MM.1S (cell line): ENCODE results near the gene WBP1L.

Source experiments
- DNase-seq: peaks from one replicate; pipeline ENCODE4 v3.0.0-alpha.2; 2015
- H2AFZ ChIP-seq: fragments of 300-600 bp; sonication (generic); 2 replicates; pipeline ENCODE4 v1.6.0; 2016; ENCODE audit warnings: antibody characterized with exemption, low read length
- H3F3A ChIP-seq: fragments of 300-600 bp; sonication (generic); 2 replicates; pipeline ENCODE4 v1.6.1; 2016; ENCODE audit warnings: mild to moderate bottlenecking, antibody characterized with exemption, low read length, moderate library complexity, mixed read lengths; ENCODE audit not compliant: insufficient read depth
- H3K27ac ChIP-seq: fragments of 300-600 bp; sonication (generic); 2 replicates; pipeline ENCODE4 v1.5.1; 2016; ENCODE audit warnings: mild to moderate bottlenecking, low read length
- H3K27me3 ChIP-seq: fragments of 300-600 bp; sonication (generic); replicated peaks from 2 replicates; pipeline ENCODE4 v1.6.0; 2016; ENCODE audit warnings: low read length; ENCODE audit not compliant: insufficient read depth
- H3K36me3 ChIP-seq: fragments of 300-600 bp; sonication (generic); replicated peaks from 2 replicates; pipeline ENCODE4 v1.6.1; 2016; ENCODE audit warnings: mild to moderate bottlenecking, low read length, mixed read lengths; ENCODE audit not compliant: insufficient read depth
- H3K4me1 ChIP-seq: fragments of 300-600 bp; sonication (generic); 2 replicates; pipeline ENCODE4 v1.6.1; 2016; ENCODE audit warnings: low read length, mixed read lengths
- H3K4me2 ChIP-seq: fragments of 300-600 bp; sonication (generic); 2 replicates; pipeline ENCODE4 v1.6.0; 2016; ENCODE audit warnings: low read depth, low read length
- H3K4me3 ChIP-seq: fragments of 300-600 bp; sonication (generic); 2 replicates; pipeline ENCODE4 v1.5.1; 2016; ENCODE audit warnings: low read length, mixed read lengths
- H3K79me2 ChIP-seq: fragments of 300-600 bp; sonication (generic); 2 replicates; pipeline ENCODE4 v1.6.1; 2016; ENCODE audit warnings: mixed run types, low read length, mixed read lengths
- H3K9ac ChIP-seq: fragments of 300-600 bp; sonication (generic); 2 replicates; pipeline ENCODE4 v1.6.1; 2016; ENCODE audit warnings: low read length, mixed read lengths
- H3K9me2 ChIP-seq: fragments of 300-600 bp; sonication (generic); replicated peaks from 2 replicates; pipeline ENCODE4 v1.6.1; 2016; ENCODE audit warnings: mild to moderate bottlenecking, low read length, mixed read lengths; ENCODE audit not compliant: insufficient read depth
- H3K9me3 ChIP-seq: fragments of 300-600 bp; sonication (generic); replicated peaks from 2 replicates; pipeline ENCODE4 v1.6.1; 2016; ENCODE audit warnings: mild to moderate bottlenecking, low read length, mixed read lengths; ENCODE audit not compliant: insufficient read depth
- H4K20me1 ChIP-seq: fragments of 300-600 bp; sonication (generic); 2 replicates; pipeline ENCODE4 v1.6.1; 2016; ENCODE audit warnings: mild to moderate bottlenecking, low read length, moderate library complexity, mixed read lengths; ENCODE audit not compliant: insufficient read depth
- CTCF ChIP-seq: fragments of 300-600 bp; sonication (generic); IDR thresholded peaks from 2 replicates; pipeline ENCODE4 v1.5.1; 2016; ENCODE audit warnings: antibody characterized with exemption, low read length, mixed read lengths
- EZH2 ChIP-seq: fragments of 300-600 bp; sonication (generic); optimal IDR thresholded peaks from 2 replicates; pipeline ENCODE3; 2017; ENCODE audit warnings: low read depth, mild to moderate bottlenecking, antibody characterized with exemption, low read length, mixed read lengths
- EZH2phosphoT487 ChIP-seq: fragments of 300-600 bp; sonication (generic); IDR thresholded peaks from 2 replicates; pipeline ENCODE4 v1.6.1; 2018; ENCODE audit warnings: antibody characterized with exemption, low read length

The WBP1L gene

GRCh38 chr10:102773986-102774385, 30.2 kb downstream of the WBP1L start:
- peaks cover 62% of the 10 kb centered on the region for H3K4me1 ChIP-seq
- H3K36me3 ChIP-seq, result no peaks in the 10 kb centered on the region
- H3K9me3 ChIP-seq, result no peaks in the 10 kb centered on the region
- H3K9ac ChIP-seq, result peak overlapping the region; percentile 8; the same call in 1 of the 2 replicates
- H3K27ac ChIP-seq, result peak overlapping the region; percentile 78
- no peak overlapping the region for H3K4me3 ChIP-seq
- no peaks in the 10 kb centered on the region for H4K20me1 ChIP-seq
- peaks cover 70% of the 10 kb centered on the region for H3K79me2 ChIP-seq
- peaks cover 44% of the 10 kb centered on the region for H3F3A ChIP-seq
- no peak overlapping the region for H2AFZ ChIP-seq
- TF ChIP-seq CTCF, result no peak
- TF ChIP-seq EZH2, result no peak
- TF ChIP-seq EZH2phosphoT487, result no peak
- H3K27me3 ChIP-seq, result no peaks in the 10 kb centered on the region
- peak overlapping the region; percentile 28; the same call in 1 of the 2 replicates for H3K4me2 ChIP-seq
- no peaks in the 10 kb centered on the region for H3K9me2 ChIP-seq
- no peak for DNase-seq

- no peak for DNase-seq
- no peaks in the 10 kb centered on the region; the same call in 1 of the 2 replicates for H3K36me3 ChIP-seq
- no peaks in the 10 kb centered on the region for H4K20me1 ChIP-seq
- peak overlapping the region; percentile 97 for H3K27ac ChIP-seq
- H3F3A ChIP-seq, result peaks cover 53% of the 10 kb centered on the region
- H2AFZ ChIP-seq, result no peak overlapping the region
- peak overlapping the region; percentile 85 for H3K4me2 ChIP-seq
- H3K27me3 ChIP-seq, result no peaks in the 10 kb centered on the region
- TF ChIP-seq CTCF, result no peak
- TF ChIP-seq EZH2, result no peak
- no peak for TF ChIP-seq EZH2phosphoT487
- H3K79me2 ChIP-seq, result peaks cover 79% of the 10 kb centered on the region
- H3K4me1 ChIP-seq, result peaks cover 74% of the 10 kb centered on the region
- H3K9me3 ChIP-seq, result no peaks in the 10 kb centered on the region
- no peaks in the 10 kb centered on the region for H3K9me2 ChIP-seq
- peak overlapping the region; percentile 65 for H3K4me3 ChIP-seq
- peak overlapping the region; percentile 96 for H3K9ac ChIP-seq
These were observed 31.6 kb downstream of the WBP1L start for GRCh38 chr10:102775201-102775934.

- Histone ChIP-seq H3K36me3 (no peaks in the 10 kb centered on the region; the same call in 1 of the 2 replicates), H3K27me3 (no peaks in the 10 kb centered on the region), H3K27ac (peak overlapping the region; percentile 97), H2AFZ (no peak overlapping the region), H4K20me1 (no peaks in the 10 kb centered on the region), H3K79me2 (peaks cover 79% of the 10 kb centered on the region), H3F3A (peaks cover 60% of the 10 kb centered on the region), H3K4me2 (peak overlapping the region; percentile 85), H3K4me3 (peak overlapping the region; percentile 65), H3K9ac (peak overlapping the region; percentile 96), H3K9me3 (no peaks in the 10 kb centered on the region), H3K9me2 (no peaks in the 10 kb centered on the region), H3K4me1 (peaks cover 81% of the 10 kb centered on the region)
- peak; percentile 81 for DNase-seq
- no peak for TF ChIP-seq EZH2
These were observed 32.4 kb downstream of the WBP1L start for GRCh38 chr10:102775935-102776669.
